HG03457 (cell line): ENCODE results near the gene DNAAF1.
"Not testable (repeated sequence)": the region's sequence is repeated elsewhere in the genome, so short reads cannot be mapped to it uniquely, and the experiment has no call there.

ENCODE experiments used
- ATAC-seq: cut with Tn5 transposase; IDR thresholded peaks from one replicate; pipeline ENCODE4 v1.9.1; 2021; ENCODE audit warnings: moderate number of reproducible peaks; ENCODE audit not compliant: unreplicated experiment

The DNAAF1 gene

DNA sequence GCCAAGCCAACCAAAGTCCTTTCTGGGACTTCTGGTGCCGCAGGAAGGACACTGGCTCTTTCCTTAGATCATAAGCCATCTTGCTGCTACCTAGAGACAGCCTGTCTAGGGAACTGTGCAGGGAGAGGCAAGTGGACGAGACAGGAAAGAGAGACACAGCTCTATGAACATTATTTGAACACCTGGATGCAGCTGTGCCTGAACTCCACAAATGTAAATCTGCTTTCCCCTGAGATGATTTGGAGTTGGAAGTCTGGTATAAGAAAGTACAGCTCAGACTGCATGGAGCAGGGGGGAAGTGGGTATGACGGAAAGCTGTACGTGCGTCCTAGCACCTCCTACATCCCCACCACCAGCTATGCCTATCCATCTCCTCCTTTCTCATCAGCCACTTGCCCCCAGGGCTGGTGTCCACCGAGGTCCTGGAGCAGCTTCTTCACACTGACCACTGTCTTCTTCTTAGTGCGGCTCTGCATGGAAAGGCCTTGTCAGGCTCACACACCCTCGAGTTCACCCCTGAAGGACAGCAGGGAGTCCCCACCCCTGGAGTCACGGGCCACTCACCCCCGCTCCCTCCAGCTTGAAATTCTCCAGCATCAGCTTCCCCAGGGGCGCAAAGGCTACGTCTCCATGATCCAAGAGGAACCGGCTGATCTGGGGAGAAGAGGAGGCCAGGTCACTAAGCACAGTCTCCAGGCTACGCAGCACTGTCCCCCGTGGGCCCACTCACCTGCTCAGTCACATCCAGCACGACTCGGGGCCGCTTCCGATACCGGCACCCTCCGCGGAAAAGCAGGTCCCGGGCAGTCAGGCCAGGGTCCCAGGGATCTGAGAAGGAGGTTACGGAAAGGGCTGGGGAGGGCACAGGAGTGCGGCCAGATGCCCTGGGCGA, 37.8 kb downstream of the DNAAF1 start:
- ATAC-seq, result no peak

GRCh38 chr16:84183572-84183875, 38.4 kb downstream of the DNAAF1 start:
- no peak for ATAC-seq

DNA sequence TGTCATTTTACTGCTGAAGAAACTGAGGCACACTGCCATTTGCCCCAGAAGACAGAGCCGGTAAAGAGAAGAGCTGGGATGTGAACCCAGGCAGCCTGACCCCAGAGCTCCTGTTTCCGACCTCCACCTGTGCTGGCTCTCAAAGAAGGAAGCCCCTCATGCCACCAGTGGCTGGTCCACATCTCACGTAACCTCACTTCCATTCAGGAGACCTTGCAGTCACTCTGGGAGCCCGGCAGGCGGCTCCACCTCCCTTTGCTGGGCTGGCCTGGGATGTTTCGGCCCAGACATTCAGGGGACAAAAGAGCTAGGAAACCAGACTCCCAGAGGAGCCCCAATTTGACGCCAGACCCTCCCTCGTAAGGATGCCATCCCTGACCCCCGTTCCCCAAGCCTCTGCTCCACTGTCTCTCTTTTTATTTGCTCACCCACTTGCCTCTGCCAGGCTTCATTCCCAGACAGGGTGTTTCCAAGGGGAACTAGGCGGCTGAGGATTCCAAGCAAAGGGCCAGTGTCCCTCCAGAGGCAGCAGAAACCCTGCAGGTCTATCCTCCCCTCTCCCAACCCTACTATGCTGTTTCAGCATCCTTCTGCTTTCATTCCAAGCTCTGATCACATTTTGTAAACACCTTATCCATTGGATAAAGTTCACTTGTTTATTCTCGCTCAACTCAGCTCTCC, 38.9 kb downstream of the DNAAF1 start:
- no peak for ATAC-seq

GRCh38 chr16:84184775-84185174, 39.7 kb downstream of the DNAAF1 start:
- ATAC-seq, result no peak

GRCh38 chr16:84186685-84187437, 41.8 kb downstream of the DNAAF1 start, which contains the start of gene TAF1C:
TSS of gene TAF1C (minus strand) at chr16:84187057. CDS start at chr16:84184988, 2,069 bp downstream.
- peak; percentile 92 for ATAC-seq

DNA sequence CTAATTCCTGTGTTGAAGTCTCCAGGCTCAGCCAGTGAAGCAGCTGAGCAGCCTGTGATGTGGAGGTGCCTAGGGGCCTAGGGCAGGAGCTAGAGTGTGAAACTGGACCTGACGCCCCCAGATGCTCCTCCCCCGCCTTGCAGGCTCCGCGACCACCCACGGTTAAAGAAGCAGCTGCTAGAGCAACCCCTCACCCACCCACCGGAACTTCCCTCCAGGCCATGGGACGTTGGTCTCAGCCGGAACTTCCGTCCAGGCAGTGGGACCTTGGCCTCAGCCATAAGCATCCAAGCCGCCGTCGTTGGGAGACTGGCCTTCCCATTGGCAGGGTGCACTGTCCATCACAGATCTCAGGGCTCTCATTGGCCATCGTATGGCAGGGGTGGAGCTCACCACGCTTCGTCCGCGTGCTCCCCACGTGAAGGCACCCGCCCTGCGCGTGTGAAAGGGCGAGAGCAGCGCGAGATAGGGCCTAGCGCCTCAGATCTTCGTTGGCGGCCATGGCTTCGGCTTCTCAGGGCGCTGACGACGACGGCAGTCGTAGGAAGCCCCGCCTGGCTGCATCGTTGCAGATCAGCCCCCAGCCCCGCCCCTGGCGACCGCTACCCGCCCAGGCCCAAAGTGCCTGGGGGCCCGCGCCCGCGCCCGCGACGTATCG, 45.8 kb downstream of the DNAAF1 start, which contains the start of gene ADAD2:
TSS of gene ADAD2 (plus strand) at position 427 of the 658 bp plus-strand sequence. CDS start at position 501, 74 bp downstream.
- ATAC-seq, result no peak

GRCh38 chr16:84191466-84191865, 46.4 kb downstream of the DNAAF1 start:
- no peak for ATAC-seq

DNA sequence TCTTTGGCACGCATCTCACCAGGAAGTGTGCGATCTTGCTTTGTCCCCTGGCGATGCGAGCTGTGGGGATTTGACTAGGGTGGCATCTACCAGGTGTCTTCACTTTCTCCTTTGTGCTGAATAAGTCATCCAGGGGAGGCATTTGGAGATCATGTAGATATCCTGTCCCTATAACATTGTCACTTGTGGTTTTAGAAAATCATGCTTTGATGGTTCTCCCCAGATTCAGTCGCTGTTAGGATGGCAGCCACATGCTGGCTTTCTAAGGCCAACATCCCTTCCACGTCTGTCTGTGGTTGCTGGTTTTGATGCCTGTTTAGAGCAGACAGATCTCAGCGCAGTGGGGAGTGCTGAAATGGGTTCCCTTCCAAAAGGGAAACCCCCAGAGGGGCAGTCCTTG, 48.4 kb downstream of the DNAAF1 start:
- ATAC-seq, result no peak

- no peak for ATAC-seq
Measured at GRCh38 chr16:84194018-84194417, 48.9 kb downstream of the DNAAF1 start.

DNA sequence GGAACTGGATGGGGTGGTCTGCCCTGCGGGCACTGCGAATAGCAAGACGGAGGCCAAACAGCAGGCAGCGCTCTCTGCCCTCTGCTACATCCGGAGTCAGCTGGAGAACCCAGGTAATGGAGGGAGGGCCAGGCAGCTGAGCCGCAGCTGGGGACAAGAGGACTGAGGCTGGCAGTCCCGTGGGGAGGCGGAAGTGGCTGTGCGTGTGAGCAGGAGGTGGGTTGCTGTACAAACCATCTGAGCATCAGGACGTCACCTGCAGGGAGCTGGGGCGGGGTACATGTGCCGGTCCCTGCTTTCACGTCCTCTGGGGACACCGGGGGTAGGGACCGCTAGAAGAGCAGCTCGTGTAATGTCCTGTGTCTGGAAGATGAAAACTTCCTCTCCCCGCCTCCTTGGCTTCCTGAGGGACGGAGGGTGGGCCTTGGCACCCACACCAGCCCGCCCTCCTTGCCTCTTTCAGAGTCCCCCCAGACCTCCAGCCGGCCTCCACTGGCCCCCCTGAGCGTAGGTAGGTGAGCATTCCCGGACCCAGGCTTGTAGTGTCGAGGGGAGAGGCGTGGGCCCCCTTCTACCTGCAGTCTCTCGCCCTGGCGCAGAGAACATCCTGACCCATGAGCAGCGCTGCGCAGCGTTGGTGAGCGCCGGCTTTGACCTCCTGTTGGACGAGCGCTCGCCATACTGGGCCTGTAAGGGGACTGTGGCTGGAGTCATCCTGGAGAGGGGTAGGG, 49.5 kb downstream of the DNAAF1 start:
- ATAC-seq, result no peak

DNA sequence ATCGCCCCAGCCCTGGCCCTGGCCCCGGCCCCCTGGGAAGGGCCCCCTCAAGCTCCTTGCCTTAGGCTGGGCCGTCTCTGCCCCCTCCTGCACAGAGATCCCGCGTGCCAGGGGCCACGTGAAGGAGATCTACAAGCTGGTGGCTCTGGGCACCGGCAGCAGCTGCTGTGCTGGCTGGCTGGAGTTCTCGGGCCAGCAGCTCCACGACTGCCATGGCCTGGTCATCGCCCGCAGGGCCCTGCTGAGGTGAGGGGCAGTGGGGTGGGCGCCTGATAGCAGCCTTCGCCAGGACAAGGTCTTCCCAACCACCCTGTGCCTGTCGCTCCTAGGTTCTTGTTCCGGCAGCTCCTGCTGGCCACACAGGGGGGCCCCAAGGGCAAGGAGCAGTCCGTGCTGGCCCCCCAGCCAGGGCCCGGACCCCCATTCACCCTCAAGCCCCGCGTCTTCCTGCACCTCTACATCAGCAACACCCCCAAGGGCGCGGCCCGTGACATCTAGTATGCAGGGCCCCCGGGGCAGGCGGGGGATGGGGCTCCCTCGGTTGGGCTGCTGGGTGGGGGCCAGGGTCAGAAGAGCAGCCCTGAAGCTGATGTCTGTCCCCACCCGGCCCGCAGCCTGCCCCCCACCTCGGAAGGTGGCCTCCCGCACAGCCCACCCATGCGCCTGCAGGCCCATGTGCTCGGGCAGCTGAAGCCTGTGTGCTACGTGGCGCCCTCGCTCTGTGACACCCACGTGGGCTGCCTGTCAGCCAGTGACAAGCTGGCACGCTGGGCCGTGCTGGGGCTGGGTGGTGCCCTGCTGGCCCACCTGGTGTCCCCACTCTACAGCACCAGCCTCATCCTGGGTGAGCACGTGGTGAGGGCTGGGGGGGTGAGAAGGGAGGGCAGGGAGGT, 50.3 kb downstream of the DNAAF1 start:
- no peak for ATAC-seq

DNA sequence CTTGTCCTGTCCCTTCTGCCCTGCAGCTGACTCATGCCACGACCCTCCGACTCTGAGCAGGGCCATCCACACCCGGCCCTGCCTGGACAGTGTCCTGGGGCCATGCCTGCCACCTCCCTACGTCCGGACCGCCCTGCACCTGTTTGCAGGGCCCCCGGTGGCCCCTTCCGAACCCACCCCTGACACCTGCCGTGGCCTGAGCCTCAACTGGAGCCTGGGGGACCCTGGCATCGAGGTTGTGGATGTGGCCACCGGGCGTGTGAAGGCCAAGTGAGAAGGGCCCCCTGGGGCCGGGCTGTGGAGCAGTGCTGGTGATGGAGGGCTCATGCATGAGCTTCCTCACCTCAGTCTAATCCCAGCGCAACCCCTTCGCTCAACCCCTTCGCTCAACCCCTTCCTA, 51.0 kb downstream of the DNAAF1 start:
- no peak for ATAC-seq

- no peak for ATAC-seq
Measured at GRCh38 chr16:84196727-84197394, 51.8 kb downstream of the DNAAF1 start.

- ATAC-seq, result no peak
Measured at GRCh38 chr16:84197466-84198128, 52.5 kb downstream of the DNAAF1 start.

- ATAC-seq, result no peak
Measured at GRCh38 chr16:84198401-84198800, 53.3 kb downstream of the DNAAF1 start.

DNA sequence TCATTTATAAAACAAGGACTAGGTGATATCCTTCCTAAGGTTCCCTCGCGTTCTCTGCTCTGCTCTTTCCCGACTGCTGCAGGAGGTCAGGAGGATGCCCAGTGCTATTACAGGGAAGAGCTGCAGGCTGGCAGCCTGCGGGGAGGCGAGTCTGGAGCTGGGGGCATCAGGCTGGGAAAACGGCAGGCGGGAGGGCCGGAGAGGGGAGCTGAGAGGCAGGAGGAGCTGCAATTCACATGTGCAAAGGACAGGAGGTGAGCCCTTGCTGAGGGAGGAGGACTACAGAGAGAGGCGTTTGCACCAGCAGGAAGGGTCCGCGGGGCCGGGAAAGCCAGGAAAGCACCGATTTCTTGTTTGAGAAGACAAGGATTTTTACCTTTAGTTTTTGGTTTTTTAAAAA, 54.0 kb downstream of the DNAAF1 start:
- ATAC-seq, result no peak

DNA sequence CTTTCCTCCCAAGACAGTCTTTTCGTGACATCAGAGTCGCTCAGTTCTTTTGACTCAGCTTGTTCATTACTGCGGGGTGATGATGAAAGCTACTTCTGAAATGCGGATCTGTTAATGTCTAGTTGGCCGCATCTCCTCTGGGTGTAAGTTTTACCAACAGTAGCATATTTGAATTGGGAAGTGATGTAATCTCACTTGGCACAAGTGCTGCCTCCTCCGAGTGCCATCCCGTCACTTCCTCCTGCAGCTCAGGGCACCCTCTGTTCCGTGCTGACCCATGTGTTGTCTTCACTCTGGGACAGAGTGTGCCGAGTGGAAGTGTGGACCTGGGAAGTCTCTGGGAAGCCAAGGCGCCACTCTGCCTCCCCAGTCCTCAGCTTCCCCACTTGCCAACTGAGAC, 54.8 kb downstream of the DNAAF1 start:
- ATAC-seq, result no peak

GRCh38 chr16:84204551-84204950, 59.4 kb downstream of the DNAAF1 start:
- ATAC-seq, result not testable (repeated sequence)
